H9 (cell line): ENCODE measurements around the gene CPA3. TPM values are rescaled to one million over a fixed set of nuclear protein-coding genes. Genes with fewer than 3 reads are reported as not detected.

Experiments used
- DNase-seq: peaks from one replicate; pipeline ENCODE4 v3.0.0-alpha.2; 2017
- H2AFZ ChIP-seq: one replicate; pipeline ENCODE4 v1.6.1; 2013; ENCODE audit warnings: mild to moderate bottlenecking, low read length, control low read depth, moderate library complexity
- H2AK5ac ChIP-seq: 2 replicates; pipeline ENCODE4 v1.6.1; 2013; ENCODE audit warnings: low read length, control low read depth, mixed read lengths; ENCODE audit not compliant: insufficient read length
- H2BK120ac ChIP-seq: one replicate; pipeline ENCODE4 v1.6.1; 2013; ENCODE audit warnings: low read depth, mild to moderate bottlenecking, low read length, control low read depth, inconsistent platforms; ENCODE audit not compliant: poor library complexity, severe bottlenecking
- H2BK12ac ChIP-seq: 2 replicates; pipeline ENCODE4 v1.6.1; 2013; ENCODE audit warnings: low read length, control low read depth, mixed read lengths, low read depth; ENCODE audit not compliant: insufficient read length
- H2BK15ac ChIP-seq: 2 replicates; pipeline ENCODE4 v1.6.1; 2013; ENCODE audit warnings: low read depth, low read length, control low read depth
- H2BK20ac ChIP-seq: one replicate; pipeline ENCODE4 v1.6.1; 2013; ENCODE audit warnings: low read depth, mild to moderate bottlenecking, low read length, control low read depth, inconsistent platforms; ENCODE audit not compliant: poor library complexity, severe bottlenecking
- H2BK5ac ChIP-seq: 2 replicates; pipeline ENCODE4 v1.6.1; 2013; ENCODE audit warnings: low read length, control low read depth, mixed read lengths; ENCODE audit not compliant: insufficient read length
- H3K14ac ChIP-seq: 2 replicates; pipeline ENCODE4 v1.6.1; 2013; ENCODE audit warnings: low read length, control low read depth; ENCODE audit not compliant: insufficient read depth
- H3K18ac ChIP-seq: 2 replicates; pipeline ENCODE4 v1.6.1; 2013; ENCODE audit warnings: low read depth, mild to moderate bottlenecking, mixed read lengths, low read length, control low read depth; ENCODE audit not compliant: insufficient read length
- H3K23ac ChIP-seq: 2 replicates; pipeline ENCODE4 v1.6.1; 2013; ENCODE audit warnings: low read length, control low read depth, mixed read lengths, low read depth; ENCODE audit not compliant: insufficient read length
- H3K23me2 ChIP-seq: 2 replicates; pipeline ENCODE4 v1.6.1; 2013; ENCODE audit warnings: low read depth, mild to moderate bottlenecking, mixed read lengths, low read length, control low read depth; ENCODE audit not compliant: insufficient read length, poor library complexity, severe bottlenecking
- H3K27ac ChIP-seq: 2 replicates; pipeline ENCODE4 v1.5.1; 2013; ENCODE audit warnings: low read length, control low read depth, mixed read lengths, low read depth; ENCODE audit not compliant: insufficient read length
- H3K27me3 ChIP-seq: 2 replicates; pipeline ENCODE4 v1.6.1; 2013; ENCODE audit warnings: low read length, control low read depth, inconsistent platforms; ENCODE audit not compliant: insufficient read depth
- H3K4ac ChIP-seq: 2 replicates; pipeline ENCODE4 v1.6.1; 2013; ENCODE audit warnings: low read depth, mild to moderate bottlenecking, control low read depth, inconsistent platforms, low read length, moderate library complexity
- H3K4me1 ChIP-seq: 2 replicates; pipeline ENCODE4 v1.6.1; 2013; ENCODE audit warnings: low read length, control low read depth, inconsistent platforms; ENCODE audit not compliant: insufficient read depth
- H3K4me2 ChIP-seq: 2 replicates; pipeline ENCODE4 v1.6.1; 2013; ENCODE audit warnings: low read length, control low read depth, mixed read lengths; ENCODE audit not compliant: insufficient read length, insufficient read depth
- H3K56ac ChIP-seq: 2 replicates; pipeline ENCODE4 v1.6.1; 2013; ENCODE audit warnings: low read depth, mild to moderate bottlenecking, mixed read lengths, low read length, control low read depth; ENCODE audit not compliant: insufficient read length
- H3K79me1 ChIP-seq: 2 replicates; pipeline ENCODE4 v1.6.1; 2013; ENCODE audit warnings: low read depth, mild to moderate bottlenecking, moderate library complexity, low read length, control low read depth, inconsistent platforms; ENCODE audit not compliant: insufficient read depth, poor library complexity, severe bottlenecking
- H3K79me2 ChIP-seq: 2 replicates; pipeline ENCODE4 v1.6.1; 2013; ENCODE audit warnings: low read length, control low read depth, inconsistent platforms; ENCODE audit not compliant: insufficient read depth
- H3K9ac ChIP-seq: 2 replicates; pipeline ENCODE4 v1.6.1; 2013; ENCODE audit warnings: low read length, control low read depth, mixed read lengths; ENCODE audit not compliant: insufficient read length; ENCODE audit errors: extremely low read depth
- H3K9me3 ChIP-seq: one replicate; pipeline ENCODE4 v1.6.1; 2013; ENCODE audit warnings: low read depth, low read length, inconsistent platforms; ENCODE audit not compliant: control insufficient read depth
- H3T11ph ChIP-seq: one replicate; pipeline ENCODE4 v1.6.1; 2013; ENCODE audit warnings: mild to moderate bottlenecking, low read length, control low read depth, inconsistent platforms
- H4K20me1 ChIP-seq: one replicate; pipeline ENCODE4 v1.6.1; 2013; ENCODE audit not compliant: control insufficient read depth, insufficient read length, insufficient read depth
- H4K5ac ChIP-seq: 2 replicates; pipeline ENCODE4 v1.6.1; 2013; ENCODE audit warnings: low read depth, mild to moderate bottlenecking, mixed read lengths, low read length, control low read depth; ENCODE audit not compliant: insufficient read length
- H4K8ac ChIP-seq: replicated peaks from 2 replicates; pipeline ENCODE4 v1.6.1; 2013; ENCODE audit warnings: low read length, control low read depth, mixed read lengths, low read depth; ENCODE audit not compliant: insufficient read length
- H4K91ac ChIP-seq: 2 replicates; pipeline ENCODE4 v1.6.1; 2013; ENCODE audit warnings: low read depth, mild to moderate bottlenecking, moderate library complexity, mixed read lengths, low read length, control low read depth; ENCODE audit not compliant: insufficient read length
- H3K27ac Mint-ChIP-seq, 3 experiments: 2 replicates in 2 of 3; 3 replicates in 1 of 3; pipeline ENCODE4 v1.8.0; 2020 to 2021; ENCODE audit warnings: mixed read lengths in 3 of 3, mild to moderate bottlenecking in 1 of 3, moderate library complexity in 1 of 3
- H3K27me3 Mint-ChIP-seq: 2 replicates; pipeline ENCODE4 v1.8.0; 2021; ENCODE audit warnings: low read depth, mild to moderate bottlenecking, moderate library complexity, mixed read lengths
- H3K36me3 Mint-ChIP-seq, 3 experiments: 2 replicates in 2 of 3; 3 replicates in 1 of 3; pipeline ENCODE4 v1.8.0; 2020 to 2021; ENCODE audit warnings: low read depth in 3 of 3, mixed read lengths in 3 of 3; ENCODE audit not compliant: insufficient read depth in 1 of 3
- H3K4me1 Mint-ChIP-seq, 2 experiments: 2 replicates each; pipeline ENCODE4 v1.8.0; 2020; ENCODE audit warnings: mixed read lengths in 2 of 2
- H3K4me3 Mint-ChIP-seq, 2 experiments: 2 replicates in 1 of 2; 3 replicates in 1 of 2; pipeline ENCODE4 v1.8.0; 2020 to 2021; ENCODE audit warnings: mild to moderate bottlenecking in 2 of 2, mixed read lengths in 2 of 2, moderate library complexity in 1 of 2
- H3K9me3 Mint-ChIP-seq, 2 experiments: 2 replicates in 1 of 2; 3 replicates in 1 of 2; pipeline ENCODE4 v1.8.0; 2020; ENCODE audit warnings: mild to moderate bottlenecking in 2 of 2, mixed read lengths in 2 of 2, moderate library complexity in 1 of 2
- CTCF ChIP-seq: fragments of 200-600 bp; sonication (generic); conservative IDR thresholded peaks from 3 replicates; pipeline ENCODE4 v1.8.0; 2021; ENCODE audit warnings: antibody characterized with exemption, mild to moderate bottlenecking
- WGBS: extraction: QIAGEN DNeasy Blood & Tissue Kit; methylation state at CpG from one replicate; pipeline ENCODE4 v1.1.7; 2013; ENCODE audit warnings: missing lambda C conversion rate, low lambda C conversion rate, mixed read lengths; ENCODE audit not compliant: insufficient read length; ENCODE audit errors: extremely low coverage; 5-methylcytosine and 5-hydroxymethylcytosine counted together
- total RNA-seq: library from RNA; stranded (reverse); gene quantifications from 2 replicates; pipeline ENCODE4 v1.2.1, GENCODE V29; 2021

The CPA3 gene
- total RNA-seq, 1 experiment from 2014 or later, result not detected

DNA sequence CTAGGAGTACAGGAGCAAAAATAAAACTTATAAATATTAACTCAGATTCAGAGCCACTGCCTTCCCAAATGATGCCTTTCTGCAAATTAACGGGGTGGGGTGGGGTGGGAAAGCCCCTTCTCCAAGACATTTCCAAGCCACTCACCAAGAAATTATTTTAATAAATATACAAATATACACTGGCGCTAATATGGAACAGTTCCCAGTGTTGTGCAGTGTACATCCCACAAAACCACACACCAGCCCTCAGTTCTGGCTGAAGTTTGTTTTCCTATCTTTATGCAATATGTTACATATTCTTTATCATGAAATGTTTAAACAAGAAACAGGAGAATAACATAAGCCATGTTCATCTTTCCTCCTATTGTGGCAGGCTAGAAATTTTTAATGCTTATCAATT lies 73.2 kb downstream of the CPA3 start:
- H3T11ph ChIP-seq, result no peak overlapping the region
- Mint-ChIP-seq H3K4me1 (peaks cover 0 to 8% of the 10 kb centered on the region in 2 experiments; a peak in 1 of 4 replicates), H3K4me3 (no peak overlapping the region), H3K36me3 (no peaks in the 10 kb centered on the region), H3K9me3 (no peaks in the 10 kb centered on the region), H3K27ac (no peak overlapping the region), H3K27me3 (no peaks in the 10 kb centered on the region)
- H3K9me3 ChIP-seq, result no peaks in the 10 kb centered on the region
- no peaks in the 10 kb centered on the region for H3K79me2 ChIP-seq
- no peaks in the 10 kb centered on the region for H4K20me1 ChIP-seq
- H3K23me2 ChIP-seq, result no peaks in the 10 kb centered on the region
- H3K27me3 ChIP-seq, result no peaks in the 10 kb centered on the region
- DNase-seq, result no peak
- H3K9ac ChIP-seq, result no peak overlapping the region
- H2BK120ac ChIP-seq, result no peak overlapping the region
- no peak overlapping the region for H4K5ac ChIP-seq
- H2BK15ac ChIP-seq, result no peak overlapping the region
- H2BK20ac ChIP-seq, result no peak overlapping the region
- no peak overlapping the region for H2BK5ac ChIP-seq
- H3K14ac ChIP-seq, result no peak overlapping the region
- TF ChIP-seq CTCF, result no peak
- no peak overlapping the region for H3K4ac ChIP-seq
- H2BK12ac ChIP-seq, result no peak overlapping the region
- H3K23ac ChIP-seq, result no peak overlapping the region
- H4K8ac ChIP-seq, result no peak overlapping the region
- no peak overlapping the region for H3K18ac ChIP-seq
- no peak overlapping the region for H4K91ac ChIP-seq
- H3K56ac ChIP-seq, result no peak overlapping the region
- no peak overlapping the region for H2AK5ac ChIP-seq
- no peak overlapping the region for H3K4me2 ChIP-seq
- H2AFZ ChIP-seq, result no peak overlapping the region
- no peaks in the 10 kb centered on the region for H3K79me1 ChIP-seq
- no peaks in the 10 kb centered on the region for H3K4me1 ChIP-seq
- WGBS, result no CpG with 5 or more reads among the region's 2 CpGs
- H3K27ac ChIP-seq, result no peak overlapping the region
